Measurements from ENCODE around the gene AJAP1. TPM values are rescaled to one million over a fixed set of nuclear protein-coding genes. Genes with fewer than 3 reads are reported as not detected.

Gene AJAP1
- total RNA-seq, 4 donors from 2014 or later: 0.12 to 0.81 (median 0.32) TPM

DNA sequence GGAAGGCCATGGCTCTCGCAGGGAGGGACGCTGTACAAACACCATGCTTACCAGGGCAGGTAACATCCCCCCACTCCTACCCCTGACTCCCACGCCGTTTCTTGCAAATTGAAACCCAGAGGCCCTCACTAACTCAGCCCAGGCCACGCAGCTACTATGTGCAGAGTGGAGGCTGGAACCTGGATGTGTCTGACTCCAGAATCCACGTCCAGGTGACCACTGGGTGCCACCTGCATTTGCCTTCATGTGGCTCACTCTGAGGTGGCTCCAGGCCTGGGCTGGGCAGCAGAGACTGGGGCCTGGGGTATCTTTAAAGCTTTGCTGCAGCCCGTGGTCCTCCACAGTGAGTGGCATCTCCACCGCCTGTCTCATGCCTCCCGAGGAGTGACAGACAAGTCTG lies 29.6 kb upstream of the AJAP1 start:
- no peak for ATAC-seq
- no peak for TF ChIP-seq POLR2A (IDR thresholded peaks at IDR 0.05)
- no peak for TF ChIP-seq EP300 (IDR thresholded peaks at IDR 0.05)
- TF ChIP-seq, protein P1, sequence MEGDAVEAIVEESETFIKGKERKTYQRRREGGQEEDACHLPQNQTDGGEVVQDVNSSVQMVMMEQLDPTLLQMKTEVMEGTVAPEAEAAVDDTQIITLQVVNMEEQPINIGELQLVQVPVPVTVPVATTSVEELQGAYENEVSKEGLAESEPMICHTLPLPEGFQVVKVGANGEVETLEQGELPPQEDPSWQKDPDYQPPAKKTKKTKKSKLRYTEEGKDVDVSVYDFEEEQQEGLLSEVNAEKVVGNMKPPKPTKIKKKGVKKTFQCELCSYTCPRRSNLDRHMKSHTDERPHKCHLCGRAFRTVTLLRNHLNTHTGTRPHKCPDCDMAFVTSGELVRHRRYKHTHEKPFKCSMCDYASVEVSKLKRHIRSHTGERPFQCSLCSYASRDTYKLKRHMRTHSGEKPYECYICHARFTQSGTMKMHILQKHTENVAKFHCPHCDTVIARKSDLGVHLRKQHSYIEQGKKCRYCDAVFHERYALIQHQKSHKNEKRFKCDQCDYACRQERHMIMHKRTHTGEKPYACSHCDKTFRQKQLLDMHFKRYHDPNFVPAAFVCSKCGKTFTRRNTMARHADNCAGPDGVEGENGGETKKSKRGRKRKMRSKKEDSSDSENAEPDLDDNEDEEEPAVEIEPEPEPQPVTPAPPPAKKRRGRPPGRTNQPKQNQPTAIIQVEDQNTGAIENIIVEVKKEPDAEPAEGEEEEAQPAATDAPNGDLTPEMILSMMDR (IDR thresholded peaks at IDR 0.05): no peak
- no peak for TF ChIP-seq POLR2AphosphoS5 (IDR thresholded peaks at IDR 0.05)
- WGBS, 2 donors (ENCODE audit: low coverage in 1 of 2): 100% methylated on average over 1 to 2 of the region's 9 CpGs

DNA sequence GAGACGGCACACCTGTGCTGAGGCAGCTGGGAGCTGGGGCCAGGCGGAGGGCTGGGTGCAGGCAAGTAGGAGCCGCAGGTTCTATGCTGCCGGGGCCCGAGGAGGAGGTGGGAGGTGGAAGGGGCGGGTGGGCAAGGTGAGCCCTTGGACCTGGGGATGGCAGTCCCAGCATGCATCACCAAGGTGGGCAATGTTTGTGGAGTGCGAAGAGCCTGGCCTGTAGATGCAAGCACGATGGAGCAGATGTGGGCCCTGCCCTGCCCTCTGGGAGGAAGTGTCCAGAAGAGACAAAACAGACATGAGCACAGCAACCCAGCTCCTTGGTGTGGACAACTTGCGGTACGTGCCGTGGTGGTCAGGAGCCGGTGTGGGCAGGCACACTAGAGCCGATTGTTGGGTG lies 28.3 kb upstream of the AJAP1 start:
- TF ChIP-seq EP300 (IDR thresholded peaks at IDR 0.05) (no peak), POLR2AphosphoS5 (IDR thresholded peaks at IDR 0.05) (no peak), POLR2A (IDR thresholded peaks at IDR 0.05) (no peak)
- TF ChIP-seq, protein P1 (IDR thresholded peaks at IDR 0.05): no peak
- no peak for ATAC-seq
- H3K27me3 ChIP-seq: peaks cover 24% of the 10 kb centered on the region
- H3K4me1 ChIP-seq: no peaks in the 10 kb centered on the region
- no peak overlapping the region for H3K4me3 ChIP-seq
- H3K9me3 ChIP-seq: no peaks in the 10 kb centered on the region
- WGBS, 2 donors (ENCODE audit: low coverage in 1 of 2): 72 to 75% methylated on average over 8 to 9 of the region's 13 CpGs
- no peak overlapping the region for H3K27ac ChIP-seq
- H3K36me3 ChIP-seq: no peaks in the 10 kb centered on the region

More for the DNA sequence above, 29.6 kb upstream of the AJAP1 start:
- Histone ChIP-seq H3K4me1 (no peaks in the 10 kb centered on the region), H3K36me3 (no peaks in the 10 kb centered on the region), H3K4me3 (no peak overlapping the region), H3K27ac (no peak overlapping the region), H3K9me3 (no peaks in the 10 kb centered on the region), H3K27me3 (peaks cover 21% of the 10 kb centered on the region)

DNA sequence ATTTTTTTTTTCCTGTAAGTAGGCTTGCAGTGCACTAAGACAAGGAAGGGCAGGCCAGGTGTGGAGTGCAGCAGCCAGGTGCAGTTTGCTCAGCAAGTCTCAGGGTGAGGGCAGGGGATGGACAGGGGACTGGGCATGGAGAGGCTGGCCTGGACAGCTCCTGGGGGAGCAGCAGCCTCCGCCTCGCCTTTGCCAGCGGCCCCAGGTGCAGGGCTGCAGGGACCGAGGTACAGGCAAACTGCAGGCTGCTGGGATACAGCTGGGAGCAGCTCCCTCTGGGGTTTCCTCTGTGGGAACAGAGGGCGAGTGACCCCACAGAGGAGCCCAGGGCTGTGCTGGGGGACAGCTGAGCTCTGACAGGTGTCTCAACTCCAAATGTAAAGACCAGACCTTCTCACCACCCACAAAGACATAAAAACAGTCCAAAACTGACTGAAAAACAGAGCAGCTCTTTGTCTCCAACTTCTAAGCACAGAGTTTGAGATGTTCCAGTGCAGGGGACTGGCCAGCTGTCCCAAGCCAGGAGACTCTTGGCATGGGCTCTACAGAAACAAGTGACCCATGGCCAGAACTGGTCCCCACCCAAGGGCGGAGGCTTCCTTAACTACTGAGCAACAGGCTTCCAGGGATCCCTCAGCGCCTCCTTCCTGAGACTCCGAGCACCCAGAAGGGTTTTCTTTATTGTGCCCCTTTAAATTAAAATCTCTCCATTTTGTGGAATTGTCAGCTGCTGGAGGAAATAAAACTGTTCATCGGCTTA lies 27.7 kb upstream of the AJAP1 start:
- 47 to 100% methylated on average over 3 to 4 of the region's 9 CpGs for WGBS, 2 donors (ENCODE audit: low coverage in 1 of 2)
- no peak overlapping the region for H3K27ac ChIP-seq
- TF ChIP-seq, protein P1 (IDR thresholded peaks at IDR 0.05): no peak
- TF ChIP-seq POLR2A (IDR thresholded peaks at IDR 0.05) (no peak), POLR2AphosphoS5 (IDR thresholded peaks at IDR 0.05) (no peak), EP300 (IDR thresholded peaks at IDR 0.05) (no peak)
- no peaks in the 10 kb centered on the region for H3K36me3 ChIP-seq
- no peaks in the 10 kb centered on the region for H3K4me1 ChIP-seq
- ATAC-seq: no peak
- no peak overlapping the region for H3K4me3 ChIP-seq
- no peaks in the 10 kb centered on the region for H3K9me3 ChIP-seq
- peaks cover 28% of the 10 kb centered on the region for H3K27me3 ChIP-seq

DNA sequence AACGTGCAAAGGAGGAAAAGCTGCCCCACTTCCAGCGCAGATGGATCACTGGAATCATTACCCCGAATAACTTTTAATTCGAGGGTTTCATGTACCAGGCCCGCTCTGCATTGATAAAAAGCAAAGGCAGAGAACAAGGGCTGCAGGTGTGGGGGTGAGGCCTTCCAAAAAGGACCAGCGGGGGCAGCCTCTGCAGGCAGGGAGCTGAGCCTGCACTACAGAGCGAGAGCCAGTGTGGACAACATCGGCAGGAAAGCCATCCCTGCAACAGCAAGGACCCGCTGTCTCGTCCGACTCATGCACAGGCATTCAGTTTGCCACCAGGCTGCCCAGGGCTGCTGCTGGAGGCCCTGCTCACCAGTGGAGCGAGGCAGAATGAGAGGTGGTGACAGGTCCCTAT lies 27.1 kb upstream of the AJAP1 start:
- H3K9me3 ChIP-seq: no peaks in the 10 kb centered on the region
- ATAC-seq: no peak
- H3K27me3 ChIP-seq: peaks cover 28% of the 10 kb centered on the region
- no peak overlapping the region for H3K4me3 ChIP-seq
- WGBS, 2 donors (ENCODE audit: low coverage in 1 of 2): 66 to 76% methylated on average over 7 of the region's 12 CpGs
- TF ChIP-seq EP300 (IDR thresholded peaks at IDR 0.05) (no peak), POLR2AphosphoS5 (IDR thresholded peaks at IDR 0.05) (no peak), POLR2A (IDR thresholded peaks at IDR 0.05) (no peak)
- TF ChIP-seq, protein P1 (IDR thresholded peaks at IDR 0.05): no peak
- no peaks in the 10 kb centered on the region for H3K4me1 ChIP-seq
- H3K27ac ChIP-seq: no peak overlapping the region
- no peaks in the 10 kb centered on the region for H3K36me3 ChIP-seq

DNA sequence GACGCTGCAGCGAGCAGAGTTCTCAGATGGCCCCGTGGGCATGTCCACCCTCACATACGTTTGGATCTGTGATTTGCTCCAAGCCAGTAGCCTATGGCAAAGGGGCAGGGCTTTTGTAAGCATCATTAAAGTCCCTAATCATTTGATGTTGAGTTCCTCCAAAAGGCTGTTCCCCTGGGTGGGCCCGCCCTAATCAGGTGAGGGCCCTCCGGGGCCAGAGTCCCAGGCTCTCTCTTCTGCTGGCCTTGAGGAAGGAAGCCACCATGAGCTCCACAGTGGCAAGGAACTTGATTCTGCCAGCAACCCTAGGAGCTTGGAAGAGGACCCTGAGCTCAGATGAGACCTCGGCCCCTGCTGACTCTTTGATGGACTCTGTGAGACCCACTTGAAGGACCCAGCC lies 25.4 kb upstream of the AJAP1 start:
- no peak for ATAC-seq
- no peaks in the 10 kb centered on the region for H3K9me3 ChIP-seq
- H3K36me3 ChIP-seq: no peaks in the 10 kb centered on the region
- no peak overlapping the region for H3K4me3 ChIP-seq
- peaks cover 24% of the 10 kb centered on the region for H3K27me3 ChIP-seq
- no peaks in the 10 kb centered on the region for H3K4me1 ChIP-seq
- no peak overlapping the region for H3K27ac ChIP-seq
- TF ChIP-seq POLR2AphosphoS5 (IDR thresholded peaks at IDR 0.05) (no peak), POLR2A (IDR thresholded peaks at IDR 0.05) (no peak), EP300 (IDR thresholded peaks at IDR 0.05) (no peak)
- TF ChIP-seq, protein P1 (IDR thresholded peaks at IDR 0.05): no peak
- WGBS, 2 donors (ENCODE audit: low coverage in 1 of 2): 65% methylated on average over 2 of the region's 7 CpGs; no CpG with 5 or more reads in 1 of the 2 donors
